GM19193 (cell line): ENCODE data around the gene TWF2.

ENCODE experiments used
- POLR2A ChIP-seq: IDR thresholded peaks from 4 replicates; pipeline ENCODE4 v1.6.1; 2011; ENCODE audit not compliant: insufficient read depth, insufficient read length; ENCODE audit errors: extremely low read depth

TWF2 gene

DNA sequence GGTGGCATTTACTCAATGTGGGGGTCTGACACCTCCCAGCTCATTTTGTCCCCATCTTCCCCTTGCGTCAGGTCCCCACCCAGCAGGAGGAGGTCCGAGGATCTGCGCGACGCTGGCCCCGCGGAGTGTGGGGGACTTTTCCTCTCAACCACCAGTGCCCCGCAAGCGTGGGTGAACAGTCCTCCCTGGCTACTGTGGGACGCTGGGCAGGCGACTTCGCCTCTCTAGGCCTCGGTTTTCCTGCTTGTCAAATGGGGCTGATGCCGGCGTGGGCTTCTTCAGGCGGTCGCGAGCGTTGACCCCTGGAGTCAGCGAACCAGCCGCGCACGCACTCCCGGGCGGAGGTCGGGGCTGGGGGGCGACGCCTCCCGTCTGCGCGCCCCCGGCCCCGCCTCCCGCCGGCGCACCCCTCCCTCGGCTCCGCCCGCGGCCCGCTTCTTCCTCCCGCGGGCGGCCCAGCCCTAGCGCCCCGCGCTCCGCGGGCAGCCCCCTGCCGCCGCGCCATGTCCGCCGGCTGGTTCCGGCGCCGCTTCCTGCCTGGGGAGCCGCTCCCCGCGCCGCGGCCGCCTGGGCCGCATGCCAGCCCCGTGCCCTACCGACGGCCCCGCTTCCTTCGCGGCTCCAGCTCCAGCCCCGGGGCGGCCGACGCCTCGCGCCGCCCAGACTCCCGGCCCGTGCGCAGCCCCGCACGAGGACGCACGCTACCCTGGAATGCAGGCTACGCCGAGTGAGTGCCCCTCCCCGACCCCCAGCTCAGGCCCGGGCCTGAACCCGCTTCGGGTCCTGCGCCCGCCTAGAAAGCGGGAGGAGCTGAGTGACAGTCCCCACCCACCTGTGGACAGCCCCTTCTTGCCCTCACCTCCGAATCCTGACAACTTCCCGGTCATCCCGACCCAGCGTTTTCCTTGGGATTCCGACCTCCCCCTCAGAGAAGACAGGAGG lies 6.6 kb upstream of the TWF2 start, which contains the start of gene PPM1M:
PPM1M (plus strand) TSS at position 438 of the 942 bp plus-strand sequence; CDS start at position 504, 66 bp downstream.
- peak; percentile 40 for TF ChIP-seq POLR2A

GRCh38 chr3:52243791-52244628 lies 5.1 kb upstream of the TWF2 start:
- peak; percentile 45 for TF ChIP-seq POLR2A

DNA sequence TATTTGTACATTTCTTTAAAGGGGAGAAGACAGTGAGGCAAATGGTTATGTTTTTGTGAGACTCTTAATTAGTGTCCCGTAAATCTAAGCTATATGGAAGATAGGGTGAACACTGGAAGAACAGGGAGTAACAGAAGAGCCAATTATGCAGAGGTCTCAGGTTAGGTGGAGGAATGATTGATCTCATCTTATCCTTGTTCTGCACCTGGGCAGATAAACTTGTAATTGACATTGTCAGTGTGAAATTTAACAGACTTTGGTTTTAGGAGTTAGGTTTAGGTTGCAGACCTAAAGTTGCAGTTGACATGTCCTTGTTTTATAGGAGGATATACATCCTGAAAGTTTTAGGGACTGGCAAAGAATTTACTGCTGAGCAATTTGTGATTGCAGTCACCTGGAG lies 3.1 kb upstream of the TWF2 start:
- no peak for TF ChIP-seq POLR2A

DNA sequence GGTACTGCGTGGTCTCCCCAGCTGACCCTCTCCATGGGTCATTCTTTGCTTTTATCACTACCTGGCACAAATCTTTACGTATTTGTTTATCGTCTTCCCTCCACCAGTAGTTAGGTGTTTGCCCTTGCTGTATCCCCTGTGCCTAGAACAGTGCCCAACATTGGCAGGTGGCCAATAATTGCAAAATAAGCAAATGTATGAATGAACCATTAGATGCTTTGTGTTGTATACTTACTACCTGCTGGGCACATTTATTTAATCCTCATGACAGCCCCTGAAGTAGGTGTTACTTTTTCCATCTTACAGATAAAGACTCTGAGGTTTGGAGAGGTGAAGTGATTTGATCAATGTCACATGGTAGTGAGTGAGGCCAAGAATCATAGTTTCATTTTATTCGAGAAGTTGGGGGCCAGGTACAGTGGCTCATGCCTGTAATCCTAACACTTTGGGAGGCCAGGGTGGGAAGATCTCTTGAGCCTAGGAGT lies 2.0 kb upstream of the TWF2 start:
- TF ChIP-seq POLR2A, result no peak

- no peak for TF ChIP-seq POLR2A
Measured at GRCh38 chr3:52240059-52240885, 1.3 kb upstream of the TWF2 start.

- no peak for TF ChIP-seq POLR2A
Measured at GRCh38 chr3:52238193-52238760, 681 bp downstream of the TWF2 start.

DNA sequence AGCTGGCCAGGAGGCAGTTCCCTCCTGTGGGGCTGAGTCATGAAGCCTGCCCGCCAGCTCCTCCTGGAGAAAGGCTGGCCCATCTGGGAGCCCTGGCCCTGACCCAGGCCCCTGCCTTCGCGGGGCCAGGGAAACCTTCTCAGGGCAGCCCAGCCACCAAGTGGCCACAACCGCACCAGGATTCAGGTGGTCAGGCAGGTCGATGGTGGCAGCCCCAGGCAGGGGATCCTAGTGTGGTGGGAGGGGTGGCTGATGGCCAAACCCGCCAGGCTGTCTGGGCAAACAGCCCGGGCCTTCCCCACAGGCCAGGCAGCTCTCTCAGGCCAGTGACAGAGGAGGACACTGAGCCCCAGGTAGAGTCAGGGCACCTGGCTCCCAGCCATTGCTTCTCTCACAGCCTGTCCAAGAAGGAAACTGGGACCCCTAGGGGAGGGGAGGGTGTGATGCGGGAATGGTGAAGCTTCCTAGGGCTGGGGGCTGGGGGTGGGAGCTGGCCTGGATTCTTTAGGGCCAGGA lies 1.2 kb downstream of the TWF2 start:
- TF ChIP-seq POLR2A, result no peak

GRCh38 chr3:52237006-52237656 lies 1.8 kb downstream of the TWF2 start:
- TF ChIP-seq POLR2A, result no peak

- TF ChIP-seq POLR2A, result no peak
Measured at GRCh38 chr3:52236424-52236886, 2.5 kb downstream of the TWF2 start.

- no peak for TF ChIP-seq POLR2A
Measured at GRCh38 chr3:52234516-52235447, 4.2 kb downstream of the TWF2 start.

GRCh38 chr3:52233968-52234367 lies 5.0 kb downstream of the TWF2 start:
- TF ChIP-seq POLR2A, result no peak

GRCh38 chr3:52233108-52233591 lies 5.8 kb downstream of the TWF2 start:
- no peak for TF ChIP-seq POLR2A
